ENCODE data around the gene LRRC23.
A peak's percentile ranks its signal among the peaks of the same experiment; 100 is the strongest.
"Not testable (repeated sequence)": the region's sequence is repeated elsewhere in the genome, so short reads cannot be mapped to it uniquely, and the experiment has no call there.

The LRRC23 gene

GRCh38 chr12:6903722-6904121 is 900 bp upstream of the LRRC23 start:
- no peak for DNase-seq

GRCh38 chr12:6905414-6906040 is 905 bp downstream of the LRRC23 start:
- no peak for DNase-seq

GRCh38 chr12:6908141-6908540 is 3.5 kb downstream of the LRRC23 start:
- not testable (repeated sequence) for DNase-seq

GRCh38 chr12:6909421-6910145 is 5.0 kb downstream of the LRRC23 start:
- DNase-seq: no peak

- DNase-seq: no peak
Observed at GRCh38 chr12:6912164-6912935, 7.7 kb downstream of the LRRC23 start.

- DNase-seq: peak; percentile 52
Observed at GRCh38 chr12:6914246-6914946, 9.8 kb downstream of the LRRC23 start, which contains the start of gene ENO2. TSS of gene ENO2 (plus strand) at chr12:6914580. CDS start at chr12:6915833, 1,253 bp downstream.

GRCh38 chr12:6914947-6915788 is 10.5 kb downstream of the LRRC23 start:
- DNase-seq: peak; percentile 44

- DNase-seq: no peak
Observed at GRCh38 chr12:6915789-6916285, 11.2 kb downstream of the LRRC23 start.

GRCh38 chr12:6916426-6917200 is 12.0 kb downstream of the LRRC23 start:
- DNase-seq: no peak

- peak; percentile 59 for DNase-seq
Observed at GRCh38 chr12:6917491-6918231, 13.0 kb downstream of the LRRC23 start.

- no peak for DNase-seq
Observed at GRCh38 chr12:6919588-6919987, 15.0 kb downstream of the LRRC23 start.

GRCh38 chr12:6921539-6921938 is 16.9 kb downstream of the LRRC23 start:
- no peak for DNase-seq

GRCh38 chr12:6921996-6922946 is 17.6 kb downstream of the LRRC23 start:
- DNase-seq: no peak

- DNase-seq: no peak
Observed at GRCh38 chr12:6923003-6923732, 18.5 kb downstream of the LRRC23 start.

GRCh38 chr12:6923851-6924250 is 19.2 kb downstream of the LRRC23 start:
- DNase-seq: no peak

- no peak for DNase-seq
Observed at GRCh38 chr12:6925239-6925539, 20.6 kb downstream of the LRRC23 start.

GRCh38 chr12:6925540-6926279 is 21.1 kb downstream of the LRRC23 start:
- DNase-seq: peak; percentile 93
